ENCODE measurements around the gene ZNF750.
A peak's percentile ranks its signal among the peaks of the same experiment; 100 is the strongest.

ZNF750 gene

DNA sequence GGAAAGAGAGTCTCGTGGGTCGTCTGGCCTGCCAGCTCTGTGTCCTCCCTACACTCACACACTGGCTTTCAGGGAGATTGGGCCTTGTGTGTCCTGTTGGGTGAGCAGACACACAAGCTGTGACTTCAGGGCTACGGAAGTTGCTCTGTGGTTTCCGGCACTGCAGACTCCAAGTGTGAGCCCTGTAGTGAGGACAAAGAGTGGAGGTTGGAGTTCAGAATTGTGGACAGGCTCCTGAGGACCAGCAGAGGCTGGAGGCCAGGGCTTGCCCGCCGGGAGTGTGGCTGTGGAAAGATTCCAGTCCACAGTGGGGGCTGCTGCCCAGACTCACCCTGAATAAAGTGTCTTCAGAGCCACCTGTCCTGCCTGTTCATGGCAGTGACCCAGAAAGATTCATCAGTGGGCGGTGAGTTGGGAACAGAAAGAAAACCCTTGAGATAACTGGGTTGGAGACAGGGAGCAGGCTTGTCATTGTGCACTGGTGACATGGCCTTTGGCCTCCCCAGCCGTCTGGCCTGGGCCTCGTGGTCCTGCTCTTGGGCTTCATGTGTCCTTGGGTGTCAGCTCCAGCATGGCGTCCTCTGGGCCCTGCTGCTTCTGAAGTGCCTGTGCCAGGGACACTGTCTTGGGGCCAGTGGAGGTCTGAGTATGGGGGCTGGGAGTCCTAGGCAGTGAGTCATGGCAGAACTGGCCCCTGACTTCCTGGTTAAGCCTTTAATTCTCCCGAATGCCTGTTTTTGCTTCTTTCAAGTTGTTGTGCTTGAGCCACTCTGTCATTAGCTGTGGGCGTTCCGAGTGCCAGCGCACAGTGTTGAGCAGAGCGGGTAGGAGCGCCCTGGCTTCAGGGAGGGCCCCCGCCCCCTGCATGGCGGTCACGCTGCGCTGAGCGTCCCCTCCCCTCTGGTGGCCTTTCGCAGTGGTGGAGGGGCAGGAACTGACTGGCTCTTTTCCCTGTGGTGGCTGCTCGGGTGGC lies 19.9 kb upstream of the ZNF750 start:
- no peak for TF ChIP-seq POLR2A (IDR thresholded peaks at IDR 0.05; ENCODE audit: low read length)
- no peak for TF ChIP-seq GATA1 (IDR thresholded peaks at IDR 0.05; ENCODE audit: low read depth, low read length)
- DNase-seq: peak; percentile 68 to 70

DNA sequence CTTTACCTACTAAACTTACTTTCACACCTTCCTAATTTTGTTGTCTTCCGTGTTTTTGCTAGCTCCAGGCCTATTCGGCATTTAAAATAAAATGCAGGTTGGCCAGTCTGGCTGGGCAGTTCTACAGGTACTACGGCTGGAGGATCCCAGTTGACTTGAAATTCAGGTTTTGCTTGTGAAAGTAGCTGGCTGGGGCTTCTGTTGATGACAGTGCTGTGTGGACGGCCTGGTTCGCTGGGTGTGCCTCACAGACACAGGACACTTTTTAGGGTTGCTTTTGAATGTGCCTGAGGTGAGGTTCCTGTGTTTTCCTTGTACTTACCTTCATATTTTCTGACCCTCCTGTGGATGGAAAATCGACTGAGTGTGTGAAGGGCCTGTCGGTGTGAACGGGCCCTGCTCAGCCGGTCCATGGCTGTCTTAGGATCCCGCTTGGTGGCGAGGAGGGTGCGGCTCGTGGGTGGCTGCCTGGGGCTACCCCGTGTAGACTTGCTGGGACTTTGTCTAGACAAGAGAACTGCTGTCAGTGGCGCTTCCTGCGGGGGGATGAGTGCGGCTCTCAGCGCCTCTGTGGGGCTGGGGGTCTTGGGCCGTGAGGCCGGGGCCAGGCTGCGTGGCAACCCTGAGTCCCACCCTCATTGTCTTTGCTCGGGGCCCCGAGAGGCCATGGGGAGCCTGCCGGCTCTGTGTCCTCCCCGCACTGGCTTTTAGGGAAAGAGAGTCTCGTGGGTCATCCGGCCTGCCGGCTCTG lies 18.7 kb upstream of the ZNF750 start:
- TF ChIP-seq GATA1 (IDR thresholded peaks at IDR 0.05; ENCODE audit: low read depth, low read length): no peak
- no peak for TF ChIP-seq POLR2A (IDR thresholded peaks at IDR 0.05; ENCODE audit: low read length)
- DNase-seq: no peak

DNA sequence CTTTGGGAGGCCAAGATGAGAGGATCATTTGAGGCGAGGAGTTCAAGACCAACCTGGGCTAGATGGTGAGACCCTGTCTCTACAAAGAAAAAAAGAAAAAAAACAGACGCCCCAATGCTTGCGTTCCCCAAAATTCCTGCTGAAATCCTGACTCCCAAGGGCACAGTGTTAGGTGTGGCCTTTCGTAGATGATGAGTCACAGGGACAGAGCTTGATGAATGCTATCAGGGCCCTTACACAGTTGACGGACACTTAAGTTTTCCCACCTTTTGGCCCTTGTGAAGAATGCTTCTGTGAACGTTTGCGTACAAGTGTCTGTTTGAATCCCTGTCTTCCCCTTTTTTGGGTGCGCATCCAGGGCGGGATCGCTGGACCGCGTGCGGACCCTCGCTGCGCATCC lies 16.5 kb upstream of the ZNF750 start:
- TF ChIP-seq GATA1 (IDR thresholded peaks at IDR 0.05; ENCODE audit: low read depth, low read length) (no peak), POLR2A (IDR thresholded peaks at IDR 0.05; ENCODE audit: low read length) (no peak)
- no peak for DNase-seq

DNA sequence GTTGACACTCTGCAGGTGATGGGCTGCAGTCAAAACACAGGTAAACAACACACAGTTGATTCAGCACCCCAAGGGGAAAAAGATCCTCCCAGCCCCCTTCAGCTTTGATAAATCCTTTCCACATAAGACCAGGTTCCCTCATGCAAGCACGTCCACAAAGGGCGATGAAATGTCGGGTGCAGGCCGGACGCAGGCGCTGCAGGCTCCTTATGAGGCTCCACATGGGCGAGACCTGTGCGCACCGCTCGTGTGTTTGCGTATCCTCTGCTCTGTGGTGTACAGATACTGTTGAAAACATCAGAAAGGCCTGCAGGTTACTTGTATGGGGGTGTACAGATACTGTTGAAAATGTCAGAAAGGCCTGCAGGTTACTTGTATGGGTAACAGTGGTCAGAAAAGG lies 14.4 kb upstream of the ZNF750 start:
- TF ChIP-seq GATA1 (IDR thresholded peaks at IDR 0.05; ENCODE audit: low read depth, low read length) (no peak), POLR2A (IDR thresholded peaks at IDR 0.05; ENCODE audit: low read length) (no peak)
- no peak for DNase-seq

DNA sequence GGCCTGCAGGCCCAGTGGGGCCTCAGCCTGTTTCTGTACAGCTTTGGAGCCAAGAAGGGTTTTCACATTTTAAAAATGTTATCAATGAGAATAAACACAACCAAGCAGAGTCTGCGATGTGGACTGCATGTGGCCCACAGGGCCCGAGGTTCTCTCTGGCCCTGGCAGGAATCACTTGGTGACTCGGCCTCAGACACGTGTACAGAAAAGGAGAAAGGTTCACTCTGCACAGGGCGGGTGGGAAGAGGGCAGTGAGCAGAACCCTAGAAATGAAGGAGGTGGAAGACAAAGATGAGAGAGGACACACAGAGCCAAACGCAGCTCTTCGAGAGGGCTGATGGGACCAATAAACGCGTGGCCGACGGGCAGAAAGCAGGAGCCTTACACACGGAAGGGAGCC lies 11.6 kb upstream of the ZNF750 start:
- DNase-seq: no peak
- TF ChIP-seq POLR2A (IDR thresholded peaks at IDR 0.05; ENCODE audit: low read length): no peak
- no peak for TF ChIP-seq GATA1 (IDR thresholded peaks at IDR 0.05; ENCODE audit: low read depth, low read length)

DNA sequence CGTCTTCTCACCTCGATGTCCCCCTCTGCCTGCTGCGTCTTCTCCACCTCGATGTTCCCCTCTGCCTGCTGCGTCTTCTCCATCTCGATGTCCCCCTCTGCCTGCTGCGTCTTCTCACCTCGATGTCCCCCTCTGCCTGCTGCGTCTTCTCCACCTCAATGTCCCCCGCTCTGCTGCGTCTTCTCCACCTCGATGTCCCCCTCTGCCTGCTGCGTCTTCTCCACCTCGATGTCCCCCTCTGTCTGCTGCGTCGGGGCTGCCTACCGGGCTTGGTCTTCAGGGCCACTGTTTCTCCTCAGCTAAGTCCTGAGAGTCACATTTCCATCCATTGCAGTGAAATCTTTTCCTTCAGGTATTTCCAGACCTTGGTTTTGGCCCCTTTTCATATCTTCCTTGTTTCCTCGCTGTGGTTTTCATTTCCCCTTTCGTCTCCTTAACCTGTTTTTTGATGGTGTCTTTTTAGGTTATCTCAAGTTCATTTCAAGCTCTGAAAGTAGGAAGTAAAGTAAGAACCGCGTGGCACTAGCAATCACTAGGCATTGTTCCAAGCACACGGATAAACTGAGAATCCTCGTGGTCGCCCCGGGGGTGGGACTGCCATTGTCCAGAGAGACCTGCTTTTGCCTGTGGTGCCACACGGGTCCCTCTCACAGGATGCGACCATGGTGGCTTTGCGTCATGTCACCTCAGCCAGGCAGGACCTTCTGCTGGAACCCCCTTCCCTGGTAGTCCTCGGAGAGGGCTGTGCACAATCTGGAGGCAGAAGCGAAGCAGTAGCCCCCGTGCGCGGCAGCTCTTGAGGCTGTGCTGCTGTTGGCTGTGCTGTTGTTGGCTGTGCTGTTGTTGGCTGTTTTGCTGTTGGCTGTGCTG lies 9.5 kb upstream of the ZNF750 start:
- no peak for DNase-seq
- TF ChIP-seq GATA1 (IDR thresholded peaks at IDR 0.05; ENCODE audit: low read depth, low read length) (no peak), POLR2A (IDR thresholded peaks at IDR 0.05; ENCODE audit: low read length) (no peak)

DNA sequence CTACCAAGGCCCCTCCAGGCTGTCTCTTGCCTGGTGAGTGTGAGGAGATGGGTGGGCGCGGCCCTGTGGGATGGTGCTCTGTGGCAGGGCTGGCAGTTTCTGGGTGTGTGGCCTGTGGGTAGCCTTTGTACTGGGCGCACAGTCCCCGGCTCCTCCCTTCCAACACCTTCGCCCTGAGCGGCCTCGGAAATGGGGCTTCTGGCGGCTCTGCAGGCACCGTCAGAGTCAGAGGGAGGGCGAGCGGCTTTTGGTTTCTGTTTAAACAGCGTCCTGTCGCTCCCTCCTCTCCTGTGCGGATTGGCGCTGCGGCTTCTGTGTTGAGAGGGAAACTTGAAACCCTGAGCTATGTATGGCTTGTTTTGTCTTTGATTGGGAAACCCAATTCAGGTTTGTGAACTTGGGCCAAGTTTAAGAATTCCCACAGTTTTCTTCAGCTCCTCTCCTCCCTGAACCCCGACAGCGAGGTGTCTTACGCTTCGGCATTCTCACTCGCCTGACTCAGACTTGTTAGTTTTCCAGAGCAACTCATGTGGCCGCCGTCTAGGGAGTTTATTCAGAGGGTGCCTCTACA lies 8.3 kb upstream of the ZNF750 start:
- TF ChIP-seq GATA1 (IDR thresholded peaks at IDR 0.05; ENCODE audit: low read depth, low read length) (no peak), POLR2A (IDR thresholded peaks at IDR 0.05; ENCODE audit: low read length) (no peak)
- DNase-seq: no peak

DNA sequence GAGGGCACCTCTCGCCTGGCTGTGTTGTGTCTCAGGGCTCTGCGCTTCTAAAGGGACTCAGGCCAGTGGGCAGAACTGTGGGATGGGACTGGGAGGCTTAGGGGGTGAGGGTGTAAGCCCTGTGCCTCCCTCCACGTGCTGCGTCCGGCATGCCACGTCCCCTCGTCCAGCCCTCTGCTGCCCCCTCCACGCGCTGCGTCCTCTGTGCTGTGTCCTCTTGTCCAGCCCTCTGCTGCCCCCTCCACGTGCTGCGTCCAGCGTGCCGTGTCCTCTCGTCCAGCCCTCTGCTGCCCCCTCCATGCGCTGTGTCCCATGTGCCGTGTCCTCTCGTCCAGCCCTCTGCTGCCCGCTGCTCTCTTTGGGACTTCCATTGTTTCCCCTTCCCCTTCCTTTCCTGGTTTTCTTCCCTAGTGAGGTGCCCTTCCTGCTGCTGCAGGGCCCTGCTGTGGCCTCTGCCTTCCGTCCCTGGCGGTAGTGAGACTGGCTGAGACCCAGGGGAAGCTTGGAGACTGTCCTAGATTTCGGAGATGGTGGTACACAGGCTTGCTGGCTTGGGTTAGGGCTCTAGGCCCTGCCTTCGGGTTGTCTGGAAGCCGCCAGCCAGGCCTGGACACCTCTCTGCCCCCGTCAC lies 6.4 kb upstream of the ZNF750 start:
- no peak for DNase-seq
- TF ChIP-seq POLR2A (IDR thresholded peaks at IDR 0.05; ENCODE audit: low read length): no peak
- no peak for TF ChIP-seq GATA1 (IDR thresholded peaks at IDR 0.05; ENCODE audit: low read depth, low read length)

DNA sequence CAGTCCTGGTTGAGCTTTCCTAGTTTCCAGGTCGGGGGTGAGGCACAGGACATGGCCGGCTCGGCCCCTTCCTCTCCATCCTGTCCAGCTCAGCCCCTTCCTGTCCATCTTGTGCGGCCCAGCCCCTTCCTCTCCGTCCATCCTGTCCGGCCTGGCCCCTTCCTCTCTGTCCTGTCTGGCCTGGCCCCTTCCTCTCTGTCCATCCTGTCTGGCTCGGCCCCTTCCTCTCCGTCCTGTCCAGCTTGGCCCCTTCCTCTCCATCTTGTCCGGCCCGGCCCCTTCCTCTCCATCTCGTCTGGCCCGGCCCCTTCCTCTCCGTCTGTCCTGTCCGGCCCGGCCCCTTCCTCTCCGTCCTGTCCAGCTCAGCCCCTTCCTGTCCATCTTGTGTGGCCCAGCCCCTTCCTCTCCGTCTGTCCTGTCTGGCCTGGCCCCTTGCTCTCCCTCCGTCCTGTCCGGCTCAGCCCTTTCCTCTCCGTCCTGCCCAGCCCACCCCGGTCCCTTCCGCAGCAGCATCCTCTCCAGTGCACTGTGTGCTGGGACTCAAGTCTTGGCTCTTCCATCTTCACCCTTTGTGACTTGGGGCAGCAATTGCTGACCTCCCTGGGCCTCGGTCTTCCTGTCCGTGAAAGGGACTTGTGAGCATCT lies 5.5 kb upstream of the ZNF750 start:
- no peak for DNase-seq
- TF ChIP-seq GATA1 (IDR thresholded peaks at IDR 0.05; ENCODE audit: low read depth, low read length) (no peak), POLR2A (IDR thresholded peaks at IDR 0.05; ENCODE audit: low read length) (no peak)

- TF ChIP-seq POLR2A (IDR thresholded peaks at IDR 0.05; ENCODE audit: low read length): no peak
- TF ChIP-seq GATA1 (IDR thresholded peaks at IDR 0.05; ENCODE audit: low read depth, low read length): no peak
- DNase-seq: no peak
These were observed 5.0 kb upstream of the ZNF750 start for GRCh38 chr17:82844796-82845162.

GRCh38 chr17:82843904-82844680 lies 4.3 kb upstream of the ZNF750 start:
- no peak for DNase-seq
- no peak for TF ChIP-seq POLR2A (IDR thresholded peaks at IDR 0.05; ENCODE audit: low read length)
- no peak for TF ChIP-seq GATA1 (IDR thresholded peaks at IDR 0.05; ENCODE audit: low read depth, low read length)
